SH-SY5Y (cell line): ENCODE results near the gene CEACAM1.

Experiments used
- GATA2 ChIP-seq: IDR thresholded peaks from 2 replicates; pipeline ENCODE4 v1.6.1; 2011; ENCODE audit warnings: mild to moderate bottlenecking, low read depth, low read length
- GATA3 ChIP-seq: IDR thresholded peaks from 2 replicates; pipeline ENCODE4 v1.6.1; 2011; ENCODE audit warnings: low read depth, mild to moderate bottlenecking, low read length, moderate library complexity

DNA sequence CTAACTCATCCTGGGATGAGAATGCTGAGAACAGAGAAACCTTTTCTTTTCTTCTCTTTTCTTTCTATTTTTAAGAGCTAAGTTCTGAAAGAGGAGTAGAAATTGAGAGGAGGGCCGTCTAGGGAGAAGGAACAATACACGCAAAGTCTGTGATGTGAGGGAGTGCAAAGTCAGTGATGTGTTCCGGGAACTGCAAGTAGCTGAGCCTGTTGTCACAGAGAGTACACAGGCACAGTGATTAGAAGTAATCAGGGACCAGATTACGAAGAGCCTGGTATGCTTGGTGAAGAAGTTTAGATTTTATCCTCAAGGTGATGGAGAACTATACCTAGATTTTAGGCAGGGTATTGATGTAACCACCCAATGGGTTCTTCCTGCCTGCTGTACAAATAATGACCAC is 53.5 kb downstream of the CEACAM1 start:
- no peak for TF ChIP-seq GATA3
- no peak for TF ChIP-seq GATA2
